ENCODE data around the gene NXF1. TPM values are rescaled to one million over a fixed set of nuclear protein-coding genes. Genes with fewer than 3 reads are reported as not detected.

The NXF1 gene
- polyA plus RNA-seq, 1 of the 3 experiments (the other 2 are of a cell fraction): 59.7 TPM

DNA sequence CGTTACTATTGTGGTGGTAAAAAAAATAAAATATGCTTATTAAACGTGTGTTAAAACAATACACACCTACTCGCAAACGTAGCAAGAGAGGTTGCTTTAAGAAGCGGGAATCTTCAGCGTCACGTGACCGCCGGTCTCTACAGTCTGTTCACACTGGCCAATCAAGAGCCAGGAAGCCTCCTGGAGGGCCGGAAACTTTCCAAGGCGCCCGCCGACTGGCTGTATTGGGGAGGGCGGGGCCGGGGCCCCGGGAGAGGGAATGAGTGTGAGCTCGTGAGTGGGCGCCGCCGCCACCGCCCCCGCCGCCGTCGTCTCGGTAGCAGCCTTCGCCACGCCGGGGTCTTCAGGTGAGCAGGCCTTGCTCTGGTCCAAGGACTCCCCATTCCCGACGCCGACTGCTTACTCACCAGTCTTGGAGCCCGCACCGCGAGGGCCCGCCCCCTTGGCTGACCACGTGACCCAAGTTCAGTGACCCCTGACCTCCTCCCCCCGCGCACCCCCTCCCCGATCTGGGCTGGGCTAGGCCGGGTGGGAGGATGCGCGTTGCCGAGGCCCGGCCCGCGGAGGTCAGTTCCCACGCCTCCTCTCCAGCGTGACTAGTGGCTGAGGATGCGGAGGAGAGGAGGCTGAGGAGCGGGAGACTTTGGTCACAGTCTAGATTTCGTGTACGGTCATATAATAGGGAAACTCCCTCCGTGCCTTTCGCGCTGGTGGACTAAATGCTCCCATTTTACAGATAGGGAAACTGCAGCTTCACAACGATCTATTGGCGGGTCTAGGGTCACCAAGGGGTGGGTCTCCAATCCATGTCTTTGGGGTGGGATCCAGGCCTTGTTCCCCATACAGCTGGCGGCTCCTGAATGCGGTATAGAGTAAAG is 33.9 kb downstream of the NXF1 start, which contains the start of gene TAF6L:
TAF6L (plus strand) TSS at position 253 of the 878 bp plus-strand sequence. CDS start 4,388 bp downstream, outside the sequence.
- Histone ChIP-seq H2AFZ (ENCODE audit: low read depth) (peak within 1 kb of the TSS; percentile 82), H3K4me1 (ENCODE audit: control insufficient read depth in 1 of 2, insufficient read depth in 2 of 2, low read depth in 1 of 2, low read length in 1 of 2) (peaks cover 0 to 15% of the 10 kb centered on the region in 2 experiments; a peak in 1 of 4 replicates), H4K20me1 (ENCODE audit: insufficient read depth) (no peaks in the 10 kb centered on the region), H3K27me3 (ENCODE audit: insufficient read depth) (no peaks in the 10 kb centered on the region), H3F3A (replicated peaks; ENCODE audit: insufficient read depth) (peaks cover 30% of the 10 kb centered on the region), H3K4me3 (ENCODE audit: low read depth in 2 of 2, low read length in 1 of 2) (peak within 1 kb of the TSS; percentile 56 to 74), H3K4me2 (peak within 1 kb of the TSS; percentile 86), H3K9me3 (no peaks in the 10 kb centered on the region), H3K79me2 (ENCODE audit: insufficient read depth) (peaks cover 32% of the 10 kb centered on the region), H3K36me3 (replicated peaks in 1 of 2; ENCODE audit: control insufficient read depth in 1 of 2, insufficient read depth in 2 of 2, low read length in 1 of 2) (peaks cover 12 to 15% of the 10 kb centered on the region in 2 experiments), H3K9me2 (no peaks in the 10 kb centered on the region), H3K9ac (peak within 1 kb of the TSS; percentile 71), H3K27ac (ENCODE audit: low read depth in 2 of 2, low read length in 1 of 2) (peak within 1 kb of the TSS; percentile 85 to 88)
- WGBS (ENCODE audit: low lambda C conversion rate): 4% methylated on average over 19 of the region's 60 CpGs
- ChIA-PET POLR2A (interaction anchor here (0.6 to 3.4 kb wide), 12 partner anchors 10 to 106 kb away, joined by 3 to 21 read pairs (median 4); partner anchors contain the start of genes C11orf98, CSKMT, HNRNPUL2 and POLR2G), CTCF (interaction anchor here (1.0 to 9.8 kb wide), 10 partner anchors 11 to 110 kb away, joined by 3 to 130 read pairs (median 4); partner anchors contain the start of genes HNRNPUL2, SLC3A2, TMEM179B and ZBTB3)
- DNase-seq: peak; percentile 98
- TF ChIP-seq, protein P1, sequence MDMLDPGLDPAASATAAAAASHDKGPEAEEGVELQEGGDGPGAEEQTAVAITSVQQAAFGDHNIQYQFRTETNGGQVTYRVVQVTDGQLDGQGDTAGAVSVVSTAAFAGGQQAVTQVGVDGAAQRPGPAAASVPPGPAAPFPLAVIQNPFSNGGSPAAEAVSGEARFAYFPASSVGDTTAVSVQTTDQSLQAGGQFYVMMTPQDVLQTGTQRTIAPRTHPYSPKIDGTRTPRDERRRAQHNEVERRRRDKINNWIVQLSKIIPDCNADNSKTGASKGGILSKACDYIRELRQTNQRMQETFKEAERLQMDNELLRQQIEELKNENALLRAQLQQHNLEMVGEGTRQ (IDR thresholded peaks at IDR 0.05; ENCODE audit: borderline replicate concordance, low read depth, low read length): peak; percentile 83
- no peak for TF ChIP-seq CHD2 (IDR thresholded peaks at IDR 0.05; ENCODE audit: low read length, partially characterized antibody)
- TF ChIP-seq RAD21 (IDR thresholded peaks at IDR 0.05; ENCODE audit: low read length): no peak
- TF ChIP-seq RFX5 (IDR thresholded peaks at IDR 0.05; ENCODE audit: low read length): no peak
- TF ChIP-seq, protein P2, sequence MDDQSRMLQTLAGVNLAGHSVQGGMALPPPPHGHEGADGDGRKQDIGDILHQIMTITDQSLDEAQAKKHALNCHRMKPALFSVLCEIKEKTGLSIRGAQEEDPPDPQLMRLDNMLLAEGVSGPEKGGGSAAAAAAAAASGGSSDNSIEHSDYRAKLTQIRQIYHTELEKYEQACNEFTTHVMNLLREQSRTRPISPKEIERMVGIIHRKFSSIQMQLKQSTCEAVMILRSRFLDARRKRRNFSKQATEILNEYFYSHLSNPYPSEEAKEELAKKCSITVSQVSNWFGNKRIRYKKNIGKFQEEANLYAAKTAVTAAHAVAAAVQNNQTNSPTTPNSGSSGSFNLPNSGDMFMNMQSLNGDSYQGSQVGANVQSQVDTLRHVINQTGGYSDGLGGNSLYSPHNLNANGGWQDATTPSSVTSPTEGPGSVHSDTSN (IDR thresholded peaks at IDR 0.05): no peak
- TF ChIP-seq TEAD4 (IDR thresholded peaks at IDR 0.05; ENCODE audit: borderline replicate concordance, insufficient read depth): no peak
- peak; percentile 88 for TF ChIP-seq MXI1 (IDR thresholded peaks at IDR 0.05; ENCODE audit: low read depth, low read length)
- TF ChIP-seq, protein P3, sequence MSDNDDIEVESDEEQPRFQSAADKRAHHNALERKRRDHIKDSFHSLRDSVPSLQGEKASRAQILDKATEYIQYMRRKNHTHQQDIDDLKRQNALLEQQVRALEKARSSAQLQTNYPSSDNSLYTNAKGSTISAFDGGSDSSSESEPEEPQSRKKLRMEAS (IDR thresholded peaks at IDR 0.05; ENCODE audit: low read depth): peak; percentile 77
- no peak for TF ChIP-seq TCF12 (IDR thresholded peaks at IDR 0.05)
- no peak for TF ChIP-seq FOXJ3 (CRISPR knock-in tag; IDR thresholded peaks at IDR 0.05)
- TF ChIP-seq MEF2A (IDR thresholded peaks at IDR 0.05; ENCODE audit: borderline replicate concordance, low read depth): no peak
- TF ChIP-seq, protein P4, sequence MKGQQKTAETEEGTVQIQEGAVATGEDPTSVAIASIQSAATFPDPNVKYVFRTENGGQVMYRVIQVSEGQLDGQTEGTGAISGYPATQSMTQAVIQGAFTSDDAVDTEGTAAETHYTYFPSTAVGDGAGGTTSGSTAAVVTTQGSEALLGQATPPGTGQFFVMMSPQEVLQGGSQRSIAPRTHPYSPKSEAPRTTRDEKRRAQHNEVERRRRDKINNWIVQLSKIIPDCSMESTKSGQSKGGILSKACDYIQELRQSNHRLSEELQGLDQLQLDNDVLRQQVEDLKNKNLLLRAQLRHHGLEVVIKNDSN (IDR thresholded peaks at IDR 0.05; ENCODE audit: borderline replicate concordance, low read depth): peak; percentile 92
- TF ChIP-seq POLR2AphosphoS5 (IDR thresholded peaks at IDR 0.05; ENCODE audit: low read depth, low read length): peak; percentile 74
- TF ChIP-seq SIN3A (IDR thresholded peaks at IDR 0.05; ENCODE audit: borderline replicate concordance, low read depth, low read length): peak; percentile 45; the same call in 1 of the 2 replicates
- no peak for TF ChIP-seq YY1 (IDR thresholded peaks at IDR 0.05; ENCODE audit: low read depth)
- no peak for TF ChIP-seq EP300 (IDR thresholded peaks at IDR 0.05; ENCODE audit: borderline replicate concordance in 1 of 2, low read depth in 1 of 2, low read length in 1 of 2)
- TF ChIP-seq, protein P5, sequence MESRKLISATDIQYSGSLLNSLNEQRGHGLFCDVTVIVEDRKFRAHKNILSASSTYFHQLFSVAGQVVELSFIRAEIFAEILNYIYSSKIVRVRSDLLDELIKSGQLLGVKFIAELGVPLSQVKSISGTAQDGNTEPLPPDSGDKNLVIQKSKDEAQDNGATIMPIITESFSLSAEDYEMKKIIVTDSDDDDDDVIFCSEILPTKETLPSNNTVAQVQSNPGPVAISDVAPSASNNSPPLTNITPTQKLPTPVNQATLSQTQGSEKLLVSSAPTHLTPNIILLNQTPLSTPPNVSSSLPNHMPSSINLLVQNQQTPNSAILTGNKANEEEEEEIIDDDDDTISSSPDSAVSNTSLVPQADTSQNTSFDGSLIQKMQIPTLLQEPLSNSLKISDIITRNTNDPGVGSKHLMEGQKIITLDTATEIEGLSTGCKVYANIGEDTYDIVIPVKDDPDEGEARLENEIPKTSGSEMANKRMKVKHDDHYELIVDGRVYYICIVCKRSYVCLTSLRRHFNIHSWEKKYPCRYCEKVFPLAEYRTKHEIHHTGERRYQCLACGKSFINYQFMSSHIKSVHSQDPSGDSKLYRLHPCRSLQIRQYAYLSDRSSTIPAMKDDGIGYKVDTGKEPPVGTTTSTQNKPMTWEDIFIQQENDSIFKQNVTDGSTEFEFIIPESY (IDR thresholded peaks at IDR 0.05; ENCODE audit: borderline replicate concordance, low read depth): no peak
- no peak for TF ChIP-seq EZH2phosphoT487 (IDR thresholded peaks at IDR 0.05; ENCODE audit: borderline replicate concordance, low read depth)
- TF ChIP-seq NRF1 (IDR thresholded peaks at IDR 0.05; ENCODE audit: low read depth, low read length): peak; percentile 51
- TF ChIP-seq GATA2 (CRISPR knock-in tag; IDR thresholded peaks at IDR 0.05): no peak
- TF ChIP-seq GABPA (IDR thresholded peaks at IDR 0.05; ENCODE audit: low read depth): peak; percentile 52
- TF ChIP-seq ELF1 (IDR thresholded peaks at IDR 0.05): no peak
- no peak; the same call in 1 of the 2 replicates for TF ChIP-seq TAF1 (IDR thresholded peaks at IDR 0.05; ENCODE audit: borderline replicate concordance, low read depth, low read length)
- no peak for TF ChIP-seq FOXM1 (IDR thresholded peaks at IDR 0.05; ENCODE audit: low read depth)
- TF ChIP-seq SMC3 (IDR thresholded peaks at IDR 0.05; ENCODE audit: low read depth, low read length): no peak
- TF ChIP-seq RXRA (IDR thresholded peaks at IDR 0.05; ENCODE audit: borderline replicate concordance, low read depth): no peak; the same call in 1 of the 2 replicates

Data from SK-N-SH (cell line).